ENCODE measurements around the gene CDC25B.
"Not testable (repeated sequence)": the region's sequence is repeated elsewhere in the genome, so short reads cannot be mapped to it uniquely, and the experiment has no call there.

Gene CDC25B

DNA sequence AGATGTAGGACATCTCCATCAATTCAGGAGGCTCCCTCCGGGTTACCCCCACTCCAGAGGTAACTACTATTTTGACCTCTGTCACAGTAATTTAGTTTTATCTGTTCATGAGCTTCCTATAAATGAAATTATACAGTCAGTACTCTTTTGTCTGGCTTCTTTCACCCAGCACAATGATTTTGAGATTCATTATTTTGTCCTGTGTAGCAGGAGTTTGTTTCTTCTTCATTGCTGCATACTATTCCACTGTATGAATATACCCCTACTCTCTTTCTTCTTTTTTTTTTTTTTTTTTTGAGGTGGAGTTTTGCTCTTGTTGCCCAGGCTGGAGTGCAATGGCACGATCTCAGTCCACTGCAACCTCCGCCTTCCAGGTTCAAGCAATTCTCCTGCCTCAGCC is 12.4 kb downstream of the CDC25B start:
- DNase-seq: no peak

DNA sequence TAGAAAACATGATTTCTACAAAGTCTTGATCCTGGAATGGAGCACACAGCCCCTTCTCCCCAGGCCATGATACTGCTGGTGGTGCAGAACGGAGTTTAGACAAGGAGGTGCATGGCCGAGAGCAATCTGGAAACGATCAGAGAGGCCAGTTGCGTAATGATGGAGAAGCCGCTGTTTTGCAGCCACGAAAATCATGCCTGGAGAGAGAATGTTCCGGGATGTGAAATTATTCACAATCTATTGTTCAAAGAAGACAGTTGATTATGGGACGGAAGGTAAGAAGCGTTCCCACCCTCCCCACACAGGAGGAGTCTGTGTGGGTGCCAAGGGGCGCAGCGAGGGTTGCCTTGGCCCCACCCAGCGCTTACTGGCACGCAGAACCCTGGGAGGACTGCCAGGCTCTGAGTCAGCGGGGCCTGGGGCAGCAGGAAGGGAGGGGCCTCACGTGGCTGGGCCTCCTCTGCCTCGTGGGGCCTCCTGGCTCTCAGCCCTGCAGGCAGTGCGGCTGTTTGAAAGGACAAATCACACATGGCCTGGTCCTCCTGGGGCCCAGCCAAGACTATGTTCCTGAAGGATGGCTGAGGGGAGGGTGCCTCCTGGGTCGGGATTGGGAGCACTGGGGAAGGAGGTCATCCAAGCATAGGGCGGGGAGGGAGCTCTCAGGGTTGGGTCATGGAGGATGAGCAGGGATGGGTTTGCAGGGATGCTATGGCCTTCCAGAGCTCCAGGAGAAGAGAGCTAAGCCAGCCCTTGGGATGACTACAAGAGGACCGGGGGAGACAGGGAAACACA is 15.6 kb downstream of the CDC25B start:
- DNase-seq: peak; percentile 98 to 99

DNA sequence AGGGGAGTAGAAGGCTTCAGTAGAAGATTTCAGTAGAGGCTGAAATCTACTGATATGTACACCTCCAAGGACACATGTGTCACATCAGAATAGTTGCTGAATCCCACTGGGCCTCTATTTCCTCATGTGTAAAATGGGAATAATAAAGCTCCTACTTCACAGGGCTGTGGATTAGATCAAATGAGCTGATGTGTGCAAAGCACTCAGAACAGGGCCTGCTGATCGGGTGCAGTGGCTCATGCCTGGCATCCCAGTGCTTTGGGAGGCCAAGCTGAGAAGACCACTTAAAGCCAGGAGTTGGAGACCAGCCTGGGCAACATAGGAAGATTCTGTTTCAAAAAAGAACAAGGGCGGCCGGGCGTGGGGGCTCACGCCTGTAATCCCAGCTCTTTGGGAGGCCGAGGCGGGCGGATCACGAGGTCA is 16.2 kb downstream of the CDC25B start:
- DNase-seq: no peak

DNA sequence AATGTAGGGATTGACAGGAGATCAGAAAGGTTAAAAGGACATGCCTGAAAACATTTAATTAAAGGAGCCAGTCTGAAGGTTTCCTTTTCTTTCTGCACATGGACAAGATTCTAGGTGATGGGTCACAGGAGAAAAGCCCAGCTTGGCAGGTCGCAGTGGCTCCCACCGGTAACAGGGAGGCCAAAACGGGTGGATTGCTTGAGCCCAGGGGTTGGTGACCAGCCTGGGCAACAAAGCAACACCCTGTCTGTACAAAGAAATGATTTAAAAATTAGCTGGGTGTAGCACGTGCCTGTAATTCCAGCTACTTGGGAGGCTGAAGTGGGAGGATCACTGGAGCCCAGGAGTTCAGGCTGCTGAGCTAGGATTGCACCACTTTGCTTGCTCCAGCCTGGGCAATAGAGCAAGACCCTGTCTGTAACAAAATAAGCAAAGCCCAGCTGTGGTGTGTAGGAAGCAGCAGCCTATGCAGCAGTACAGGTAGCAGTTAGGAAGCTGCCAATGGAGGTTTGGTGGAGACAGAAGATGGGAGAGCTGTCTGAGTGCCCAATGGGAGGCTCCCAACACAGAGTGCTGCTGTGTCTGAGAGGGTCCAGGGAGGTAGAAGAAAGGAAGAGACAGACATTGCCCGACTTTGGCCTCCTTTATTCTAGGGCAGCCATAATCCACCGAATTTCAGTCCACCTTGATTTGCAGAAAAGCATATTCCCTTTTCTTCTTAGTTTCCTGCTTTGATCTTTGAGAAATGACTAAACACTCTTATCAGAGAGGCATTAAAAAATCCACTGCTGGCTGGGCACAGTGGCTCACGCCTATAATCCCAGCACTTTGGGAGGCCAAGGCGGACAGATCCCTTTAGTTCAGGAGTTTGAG is 17.1 kb downstream of the CDC25B start:
- peak in 1 of 2 experiments; percentile 29 for DNase-seq

DNA sequence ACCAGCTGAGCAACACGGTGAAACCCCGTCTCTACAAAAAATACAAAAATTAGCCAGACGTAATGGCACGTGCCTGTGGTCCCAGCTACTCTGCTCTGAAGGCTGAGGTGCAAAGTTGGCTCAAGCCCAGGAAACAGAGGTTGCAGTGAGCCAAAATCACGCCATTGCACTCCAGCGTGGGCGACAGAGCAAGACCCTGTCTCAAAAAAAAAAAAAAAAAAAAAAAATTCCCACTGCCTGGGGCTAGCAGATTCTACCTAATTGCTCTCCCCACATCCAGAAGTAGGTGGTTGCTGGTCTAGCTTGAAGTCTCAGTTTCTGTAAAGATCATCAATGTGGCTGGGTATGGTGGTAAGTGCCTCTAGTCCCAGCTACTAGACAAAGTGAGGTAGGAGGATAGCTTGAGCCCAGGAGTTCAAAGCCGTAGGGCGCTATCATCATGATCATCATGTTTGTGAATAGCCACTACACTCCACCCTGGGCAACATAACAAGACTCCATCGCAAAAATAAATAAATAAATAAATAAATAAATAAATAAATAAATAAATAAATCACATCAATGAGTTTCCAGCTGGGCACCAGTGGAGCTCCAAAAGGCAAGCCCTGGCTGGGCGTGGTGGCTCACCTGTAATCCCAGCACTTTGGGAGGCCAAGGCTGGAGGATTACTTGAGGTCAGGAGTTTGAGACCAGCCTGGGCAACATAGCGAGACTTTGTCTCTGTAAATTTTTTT is 17.9 kb downstream of the CDC25B start:
- DNase-seq: no peak

DNA sequence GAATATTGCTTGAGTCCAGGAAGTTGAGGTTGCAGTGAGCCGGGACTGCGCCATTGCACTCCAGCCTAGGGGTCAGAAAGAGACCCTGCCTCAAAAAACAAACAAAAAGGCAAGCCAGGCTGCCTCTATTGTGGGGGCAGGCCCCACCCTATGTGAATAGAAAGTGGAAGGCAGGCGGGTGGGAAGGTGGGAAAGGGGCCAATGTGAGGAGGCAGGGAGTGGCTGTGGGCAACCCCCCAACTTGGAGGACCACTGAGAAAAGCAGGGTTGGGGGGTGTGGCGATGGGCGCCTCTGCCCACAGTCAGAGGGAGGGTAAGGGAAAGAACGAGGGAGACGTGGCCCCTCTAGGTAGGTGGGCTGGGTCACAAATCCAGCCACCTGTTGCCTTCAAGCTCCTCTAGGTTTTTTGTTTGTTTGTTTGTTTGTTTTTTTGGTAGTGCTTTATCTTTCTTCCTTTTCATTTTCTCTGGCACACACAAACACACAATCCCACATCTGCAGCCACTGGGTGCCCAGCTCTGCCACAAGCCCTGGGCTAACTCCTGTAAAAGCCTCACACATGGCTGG is 18.9 kb downstream of the CDC25B start:
- no peak for DNase-seq

DNA sequence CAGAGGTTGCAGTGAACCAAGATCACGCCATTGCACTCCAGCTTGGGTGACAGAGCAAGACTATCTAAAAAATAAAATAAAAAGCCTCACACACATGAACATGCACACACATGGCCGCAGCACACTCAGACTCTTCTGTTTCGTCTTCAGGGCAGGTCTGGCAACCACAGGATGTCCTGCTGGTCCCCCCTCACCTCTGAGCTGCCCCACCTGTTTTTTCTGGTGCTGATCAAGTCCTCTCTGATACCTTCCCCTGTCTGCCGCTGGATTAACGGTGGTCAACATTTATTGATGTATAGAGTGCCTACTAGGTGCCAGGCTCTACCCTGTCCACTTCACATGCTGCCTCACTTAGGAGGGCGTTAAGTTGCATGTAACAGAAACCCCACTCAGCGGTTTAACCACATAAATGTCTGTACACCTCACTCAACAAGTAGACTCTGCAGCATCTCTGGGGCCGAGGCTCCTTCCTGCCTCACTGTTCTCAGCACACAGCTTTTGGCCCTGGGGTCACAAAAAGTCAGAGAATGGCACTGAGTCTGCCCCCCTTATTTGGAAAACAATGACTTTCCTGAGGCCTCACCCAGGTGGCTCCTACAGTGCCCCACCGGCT is 19.7 kb downstream of the CDC25B start:
- no peak for DNase-seq

DNA sequence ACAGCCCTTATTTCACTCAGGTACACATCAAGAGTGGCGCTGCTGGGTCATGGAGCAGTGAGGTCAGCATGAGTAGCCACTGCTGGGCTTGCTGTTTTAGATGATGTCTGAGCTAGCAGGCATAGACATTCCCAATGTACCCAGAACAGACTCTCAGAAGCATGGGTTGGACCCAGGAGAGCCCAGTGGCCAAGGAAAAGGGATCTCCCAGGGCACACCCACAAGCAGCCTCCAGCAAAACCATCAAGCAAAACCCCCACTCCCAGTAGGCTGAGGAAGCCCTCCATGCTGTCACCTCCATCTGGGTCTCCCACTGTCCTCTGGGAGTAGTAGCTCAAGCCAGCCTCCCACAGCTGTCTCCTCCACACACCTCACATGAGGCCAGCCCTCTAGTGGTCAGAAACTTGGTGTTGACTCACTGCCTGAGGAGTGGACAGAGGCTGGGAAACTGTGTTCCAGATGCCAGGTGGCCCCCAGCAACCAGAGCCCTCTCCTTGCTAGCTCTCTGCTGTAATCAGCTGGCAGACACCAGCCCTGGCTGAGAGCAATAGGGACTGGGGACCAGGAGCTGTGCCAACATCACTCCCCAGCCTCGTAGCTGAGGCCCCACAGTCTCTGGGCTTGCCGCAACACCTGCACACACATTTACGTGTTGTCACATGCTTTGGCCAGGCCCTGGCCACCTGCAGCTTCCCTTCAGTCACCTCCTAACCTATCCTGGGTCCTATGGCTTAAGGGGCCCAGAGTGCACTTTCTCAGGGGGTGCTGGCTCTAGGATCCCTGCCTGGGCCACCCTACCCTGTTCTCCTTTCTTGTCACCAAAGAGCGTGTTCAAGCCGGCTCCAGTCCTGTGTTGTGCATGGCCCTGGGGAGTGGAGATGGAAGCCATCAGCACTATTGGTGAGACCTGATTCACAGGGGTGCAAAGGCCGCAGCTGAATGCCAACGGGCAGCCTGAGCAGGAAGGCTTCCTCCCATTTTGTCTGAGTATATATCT is 22.3 kb downstream of the CDC25B start:
- peak; percentile 88 to 91 for DNase-seq

DNA sequence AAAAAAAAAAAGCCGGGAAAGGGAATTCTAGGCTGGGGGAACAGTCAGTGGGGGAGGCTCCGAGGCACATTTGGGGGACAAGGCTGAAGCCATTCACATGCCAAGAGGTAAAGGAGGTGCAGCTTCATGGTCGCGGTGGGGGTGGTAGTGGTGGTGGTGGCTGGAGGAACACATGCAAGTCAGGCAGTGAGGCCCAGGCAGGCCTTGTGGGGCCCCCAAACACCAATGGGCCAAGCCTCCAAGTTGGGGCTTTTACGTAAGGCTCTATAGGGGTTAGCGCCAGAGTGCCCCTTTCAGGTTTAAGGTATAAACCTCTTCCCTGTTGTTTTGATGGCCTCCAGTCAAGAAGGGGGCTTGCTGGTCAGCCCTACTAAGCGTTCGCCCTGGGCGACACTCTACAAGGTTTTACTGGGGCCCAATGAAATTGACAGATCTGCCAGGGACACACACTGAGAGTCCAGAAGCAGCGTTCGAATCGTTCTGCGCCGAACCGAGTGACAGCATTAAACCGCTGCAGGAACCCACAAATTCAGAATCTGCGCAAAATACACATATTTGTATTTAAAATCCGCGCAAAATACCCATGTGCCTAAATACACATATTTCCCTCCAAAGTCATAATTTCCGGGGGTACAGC is 23.4 kb downstream of the CDC25B start:
- DNase-seq: no peak

DNA sequence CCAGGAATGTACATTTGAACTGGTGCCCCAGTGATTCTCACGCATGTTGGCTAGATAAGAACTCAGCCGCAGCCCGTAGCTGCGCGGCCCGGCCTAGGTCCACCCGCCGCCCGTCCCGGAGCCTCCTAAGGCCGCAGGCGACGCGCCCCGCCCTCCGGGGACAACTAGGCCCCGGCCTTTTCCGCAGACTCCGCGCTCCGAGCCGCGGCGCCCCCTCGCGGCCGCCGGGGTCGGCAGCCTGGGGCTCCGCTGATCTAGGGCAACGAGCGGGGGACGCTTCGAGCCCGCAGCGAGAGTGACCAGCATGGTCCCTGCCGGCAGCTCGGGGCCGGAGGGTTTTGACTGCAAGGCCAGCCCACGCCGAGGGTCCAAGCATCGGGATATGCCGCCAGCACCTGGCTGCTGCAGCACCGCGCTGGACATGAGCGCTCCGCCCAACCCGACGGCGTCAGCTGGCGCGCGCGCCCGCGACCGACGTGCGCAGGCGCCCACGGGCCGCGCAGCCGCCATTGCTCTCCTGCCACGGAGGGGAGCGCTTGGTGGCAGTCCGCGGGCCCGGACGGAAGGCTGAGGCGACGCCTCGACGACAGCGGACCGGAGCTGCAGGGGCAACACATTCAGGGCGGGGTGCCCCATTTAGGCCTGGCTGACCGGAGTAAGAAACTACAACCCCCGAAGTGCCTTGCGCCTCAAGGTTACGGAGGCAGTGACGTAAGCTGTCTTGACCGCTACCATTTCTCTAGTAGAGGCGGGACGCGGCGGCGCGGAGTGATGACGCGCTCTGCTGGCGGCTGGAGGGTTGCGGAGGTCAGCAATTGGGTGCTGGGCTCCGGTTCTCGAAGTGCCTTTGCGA is 24.2 kb downstream of the CDC25B start, which contains the start of gene AP5S1:
AP5S1 (plus strand) TSS at position 500 of the 853 bp plus-strand sequence. CDS start 1,571 bp downstream, outside the sequence.
- peak; percentile 92 to 97 for DNase-seq

DNA sequence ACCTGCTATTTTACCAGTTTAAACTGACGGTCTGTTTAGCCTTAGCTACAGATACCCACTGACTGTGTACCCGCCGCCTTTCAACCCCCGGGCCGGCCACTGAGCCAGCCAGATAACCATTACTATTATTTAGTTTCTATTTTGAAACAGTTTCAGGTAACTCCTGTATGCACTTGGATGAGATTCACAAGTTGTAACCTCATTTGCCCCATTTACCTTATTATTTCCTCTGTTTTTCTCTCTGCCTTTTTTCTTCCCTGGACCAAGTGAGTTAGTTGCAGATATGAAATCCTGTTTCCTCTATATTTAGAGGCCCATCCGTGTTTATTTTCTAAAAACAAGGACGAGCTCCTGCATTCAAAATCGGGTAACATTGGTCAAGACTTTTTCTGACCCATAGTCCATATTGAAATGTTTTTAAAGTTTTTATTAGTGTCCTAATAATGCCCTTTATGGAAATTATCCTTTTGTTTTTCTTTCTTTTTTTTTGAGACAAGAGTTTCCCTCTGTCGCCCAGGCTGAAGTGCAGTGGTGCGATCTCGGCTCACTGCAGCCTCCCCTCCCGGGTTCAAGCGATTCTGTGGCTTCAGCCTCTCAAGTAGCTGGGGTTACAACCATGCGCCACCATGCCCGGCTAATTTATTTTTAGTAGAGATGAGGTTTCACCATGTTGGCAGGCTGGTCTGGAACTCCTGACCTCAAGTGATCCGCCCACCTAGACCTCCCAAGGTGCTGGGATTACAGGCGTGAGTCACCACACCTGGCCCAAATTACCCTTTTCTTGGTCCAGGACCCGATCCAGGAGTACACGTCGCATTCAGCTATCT is 25.0 kb downstream of the CDC25B start:
- no peak for DNase-seq

DNA sequence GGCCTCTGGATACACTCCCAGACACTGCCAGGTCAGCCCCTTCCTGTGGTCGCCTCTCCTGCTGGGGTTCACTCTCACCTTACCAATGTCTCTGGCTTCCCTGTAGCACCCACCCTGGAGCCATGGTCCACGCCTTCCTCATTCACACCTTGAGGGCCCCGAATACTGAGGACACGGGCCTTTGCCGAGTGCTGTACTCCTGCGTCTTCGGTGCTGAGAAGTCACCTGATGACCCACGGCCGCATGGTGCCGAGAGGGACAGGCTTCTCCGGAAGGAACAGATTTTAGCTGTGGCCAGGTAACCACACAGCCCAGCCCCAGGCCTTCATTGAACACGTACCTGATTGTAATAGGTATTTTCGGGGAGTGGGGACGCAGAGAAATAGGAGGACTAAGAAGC is 25.9 kb downstream of the CDC25B start:
- no peak for DNase-seq

DNA sequence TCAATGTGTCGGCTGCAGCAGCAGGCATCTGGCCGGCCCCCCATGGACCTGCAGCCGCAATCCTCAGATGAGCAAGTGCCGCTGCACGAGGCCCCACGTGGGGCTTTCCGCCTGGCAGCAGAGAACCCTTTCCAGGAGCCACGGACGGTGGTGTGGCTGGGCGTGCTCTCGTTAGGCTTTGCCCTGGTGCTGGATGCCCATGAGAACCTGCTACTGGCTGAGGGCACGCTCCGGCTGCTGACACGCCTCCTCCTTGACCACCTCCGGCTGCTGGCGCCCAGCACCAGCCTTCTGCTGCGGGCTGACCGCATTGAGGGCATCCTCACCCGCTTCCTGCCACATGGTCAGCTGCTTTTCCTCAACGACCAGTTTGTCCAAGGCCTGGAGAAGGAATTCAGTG is 27.8 kb downstream of the CDC25B start:
- DNase-seq: no peak

DNA sequence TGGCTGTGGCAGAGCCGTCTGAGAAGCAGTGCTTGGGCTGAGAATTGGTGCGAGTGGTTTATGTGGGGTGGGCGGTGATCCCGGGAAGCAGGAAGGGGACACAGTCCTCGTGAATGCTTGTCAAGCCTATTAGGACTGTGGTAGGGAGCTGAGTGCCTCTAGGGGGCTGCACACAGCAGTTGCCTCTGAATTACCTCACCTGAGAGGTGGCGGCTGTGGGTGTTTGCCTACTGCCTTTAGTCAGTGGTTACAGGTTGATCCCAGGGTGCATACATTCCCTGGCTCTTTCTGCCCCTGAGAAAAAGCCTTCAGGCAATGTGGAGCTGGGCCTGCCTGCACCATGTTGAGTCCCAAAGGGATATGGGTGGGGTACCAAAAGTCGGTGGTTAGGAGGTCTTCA is 29.4 kb downstream of the CDC25B start:
- no peak for DNase-seq

DNA sequence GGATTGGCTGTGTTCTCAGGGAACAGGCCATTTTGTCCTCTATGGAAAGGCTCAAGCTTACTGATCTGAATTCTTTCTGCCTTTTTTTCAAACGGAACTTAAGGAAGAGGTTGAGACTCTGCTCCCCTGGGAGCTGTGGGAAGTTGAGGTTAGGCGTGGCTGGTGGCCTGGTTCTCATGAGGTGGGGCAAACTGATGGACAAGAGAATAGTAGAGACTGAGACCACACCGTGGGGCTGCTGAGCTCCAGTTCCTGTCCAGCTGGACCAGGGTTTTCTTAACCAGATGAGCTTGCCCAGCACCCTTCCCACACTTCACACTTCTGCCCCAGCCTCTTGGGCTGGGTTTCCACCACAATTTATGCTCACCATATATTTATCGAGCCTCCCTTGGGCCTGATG is 30.3 kb downstream of the CDC25B start:
- no peak for DNase-seq

DNA sequence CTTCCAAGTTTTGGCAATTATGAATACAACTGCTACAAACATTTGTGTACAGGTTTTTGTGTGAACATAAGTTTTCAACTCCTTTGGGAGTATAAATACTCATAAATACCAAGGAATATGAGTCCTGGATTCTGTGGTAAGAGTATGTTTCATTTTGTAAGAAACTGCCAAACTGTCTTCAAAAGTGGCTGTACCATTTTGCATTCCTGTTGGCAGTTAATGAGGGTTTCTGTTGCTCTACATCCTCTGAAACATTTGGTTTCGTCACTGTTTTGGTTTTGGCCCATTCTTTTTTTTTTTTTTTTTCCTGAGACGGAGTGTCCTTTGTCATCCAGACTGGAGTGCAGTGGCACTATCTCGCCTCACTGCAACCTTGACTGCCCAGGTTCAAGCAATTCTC is 32.7 kb downstream of the CDC25B start:
- DNase-seq: no peak

DNA sequence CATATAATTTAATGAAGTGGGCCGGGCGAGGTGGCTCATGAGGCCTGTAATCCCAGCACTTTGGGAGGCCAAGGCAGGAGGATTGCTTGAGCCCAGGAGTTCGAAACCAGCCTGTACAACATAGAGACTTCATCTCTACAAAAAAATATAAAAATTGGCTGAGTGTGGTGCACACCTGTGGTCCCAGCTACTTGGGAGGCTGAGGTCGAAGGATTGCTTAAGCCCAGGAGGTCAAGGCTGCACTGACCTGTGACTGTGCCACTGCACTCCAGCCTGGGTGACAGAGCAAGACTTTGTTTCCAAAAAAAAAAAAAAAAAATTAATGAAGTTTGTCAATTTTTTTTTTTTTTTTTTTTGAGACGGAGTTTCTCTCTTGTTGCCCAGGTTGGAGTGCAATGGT is 33.8 kb downstream of the CDC25B start:
- not testable (repeated sequence) for DNase-seq

DNA sequence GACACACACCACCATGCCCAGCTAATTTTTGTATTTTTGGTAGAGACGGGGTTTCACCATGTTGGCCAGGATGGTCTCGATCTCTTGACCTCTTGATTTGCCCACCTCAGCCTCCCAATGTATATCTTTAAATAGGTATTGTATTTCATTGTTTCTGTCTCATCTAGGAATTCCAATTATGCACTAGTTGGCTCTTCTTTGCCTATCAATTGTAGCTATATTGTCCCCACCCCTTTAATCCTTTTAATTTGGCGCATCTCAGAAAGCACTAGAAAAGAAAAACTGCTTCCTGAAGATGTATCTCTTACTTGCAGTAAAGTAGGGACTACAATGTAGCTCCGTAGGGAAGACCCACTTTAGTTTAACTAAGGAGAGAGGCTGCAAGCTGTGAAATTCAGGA is 40.0 kb downstream of the CDC25B start:
- no peak for DNase-seq

DNA sequence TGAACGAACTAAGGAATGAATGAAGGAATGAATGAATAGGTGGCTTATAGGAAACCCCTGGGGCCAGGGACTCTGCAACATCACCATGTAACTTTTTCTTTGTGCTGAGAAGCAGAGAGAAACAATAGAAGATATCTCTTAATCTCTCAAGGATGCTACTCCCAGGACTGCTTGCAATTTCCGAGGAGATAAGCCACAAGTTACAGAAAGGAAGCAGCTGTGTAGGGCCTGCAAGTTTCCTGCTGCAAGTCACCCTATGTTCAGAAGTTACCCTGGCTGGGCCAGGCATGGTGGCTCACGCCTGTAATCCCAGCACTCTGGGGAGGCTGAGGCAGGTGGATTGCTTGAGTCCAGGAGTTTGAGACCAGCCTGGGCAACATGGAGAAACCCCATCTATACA is 43.2 kb downstream of the CDC25B start:
- DNase-seq: no peak

All from SW 1271 (cell line).